ENCODE data around the gene TRIM36.

The TRIM36 gene

DNA sequence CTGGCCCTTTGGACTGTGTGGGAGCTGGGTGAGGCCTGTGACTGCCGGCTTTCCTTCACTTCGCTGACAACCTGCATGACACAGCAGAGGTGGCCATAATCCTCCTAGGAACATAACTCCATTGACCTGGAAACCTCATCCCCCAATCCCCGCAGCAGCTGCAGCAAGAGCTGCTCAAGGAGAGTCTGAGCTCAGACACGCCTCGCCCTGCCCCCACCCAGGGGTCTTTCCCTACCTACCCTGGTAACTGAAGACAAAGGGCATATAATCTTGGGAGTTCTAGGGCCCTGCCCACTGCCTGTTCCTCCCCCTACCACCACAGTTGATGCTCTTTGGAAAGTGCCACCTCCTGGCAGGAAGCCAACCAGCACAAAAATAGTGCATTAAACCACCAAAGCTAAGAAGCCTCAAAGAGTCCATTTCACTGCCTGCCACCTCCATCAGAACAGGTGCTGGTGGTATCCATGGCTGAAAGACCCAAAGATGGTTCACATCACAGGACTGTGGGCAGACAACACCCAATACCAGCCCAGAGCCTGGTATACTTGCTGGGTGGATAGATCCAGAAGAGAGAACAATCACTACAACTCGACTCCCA lies 18.4 kb downstream of the TRIM36 start:
- H3K9me2 ChIP-seq (replicated peaks; ENCODE audit: control insufficient read depth, low read length): no peaks in the 10 kb centered on the region
- no peaks in the 10 kb centered on the region for H3K36me3 ChIP-seq (ENCODE audit: control insufficient read depth, low read length)
- TF ChIP-seq EZH2phosphoT487 (IDR thresholded peaks at IDR 0.05; ENCODE audit: borderline replicate concordance, low read length): no peak
- TF ChIP-seq, protein P1, sequence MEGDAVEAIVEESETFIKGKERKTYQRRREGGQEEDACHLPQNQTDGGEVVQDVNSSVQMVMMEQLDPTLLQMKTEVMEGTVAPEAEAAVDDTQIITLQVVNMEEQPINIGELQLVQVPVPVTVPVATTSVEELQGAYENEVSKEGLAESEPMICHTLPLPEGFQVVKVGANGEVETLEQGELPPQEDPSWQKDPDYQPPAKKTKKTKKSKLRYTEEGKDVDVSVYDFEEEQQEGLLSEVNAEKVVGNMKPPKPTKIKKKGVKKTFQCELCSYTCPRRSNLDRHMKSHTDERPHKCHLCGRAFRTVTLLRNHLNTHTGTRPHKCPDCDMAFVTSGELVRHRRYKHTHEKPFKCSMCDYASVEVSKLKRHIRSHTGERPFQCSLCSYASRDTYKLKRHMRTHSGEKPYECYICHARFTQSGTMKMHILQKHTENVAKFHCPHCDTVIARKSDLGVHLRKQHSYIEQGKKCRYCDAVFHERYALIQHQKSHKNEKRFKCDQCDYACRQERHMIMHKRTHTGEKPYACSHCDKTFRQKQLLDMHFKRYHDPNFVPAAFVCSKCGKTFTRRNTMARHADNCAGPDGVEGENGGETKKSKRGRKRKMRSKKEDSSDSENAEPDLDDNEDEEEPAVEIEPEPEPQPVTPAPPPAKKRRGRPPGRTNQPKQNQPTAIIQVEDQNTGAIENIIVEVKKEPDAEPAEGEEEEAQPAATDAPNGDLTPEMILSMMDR (IDR thresholded peaks at IDR 0.05; ENCODE audit: low read depth, low read length, poor library complexity, severe bottlenecking): no peak
- no peaks in the 10 kb centered on the region for H3K27me3 ChIP-seq (ENCODE audit: control insufficient read depth, low read length)
- no peaks in the 10 kb centered on the region for H4K20me1 ChIP-seq (ENCODE audit: control insufficient read depth, insufficient read depth, low read depth, low read length)
- no peaks in the 10 kb centered on the region for H3F3A ChIP-seq (ENCODE audit: control insufficient read depth, insufficient read depth)
- peaks cover 5% of the 10 kb centered on the region; the same call in 1 of the 2 replicates for H3K4me1 ChIP-seq (ENCODE audit: control insufficient read depth, low read length)
- 0 out of 2 replicates have a peak, but pooled peaks cover 3% of the 10 kb centered on the region for H3K9me3 ChIP-seq (ENCODE audit: control insufficient read depth, insufficient read depth, low read length)
- H3K79me2 ChIP-seq (ENCODE audit: control insufficient read depth, low read length): no peaks in the 10 kb centered on the region
- no peak overlapping the region for H3K27ac ChIP-seq (ENCODE audit: low read depth, low read length)
- H3K4me3 ChIP-seq (ENCODE audit: low read length): no peak overlapping the region
- no peak overlapping the region for H3K4me2 ChIP-seq (ENCODE audit: low read length)

DNA sequence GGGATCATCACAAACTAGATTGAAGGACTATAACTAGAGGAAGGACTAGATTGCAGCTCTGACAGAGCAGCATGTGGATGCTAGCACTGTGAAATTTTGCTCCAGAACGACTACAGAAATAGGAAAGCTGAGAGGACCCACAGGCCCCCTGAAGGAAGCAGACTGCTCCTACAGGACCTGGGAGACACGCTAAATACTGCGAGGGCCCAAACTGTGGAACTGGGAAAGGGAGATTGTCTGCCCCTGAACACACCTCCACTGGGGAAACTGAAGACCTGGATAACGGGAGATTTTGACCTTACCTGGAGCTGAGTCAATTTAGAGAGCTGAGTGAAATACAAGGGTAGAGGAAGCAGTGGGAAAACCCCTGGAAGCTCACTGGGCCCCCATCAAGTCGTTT lies 19.2 kb downstream of the TRIM36 start:
- Histone ChIP-seq H3K4me2 (ENCODE audit: low read length) (no peak overlapping the region), H3K27me3 (ENCODE audit: control insufficient read depth, low read length) (no peaks in the 10 kb centered on the region), H3F3A (ENCODE audit: control insufficient read depth, insufficient read depth) (no peaks in the 10 kb centered on the region), H3K9me2 (replicated peaks; ENCODE audit: control insufficient read depth, low read length) (no peaks in the 10 kb centered on the region), H3K9me3 (ENCODE audit: control insufficient read depth, insufficient read depth, low read length) (0 out of 2 replicates have a peak, but pooled peaks cover 3% of the 10 kb centered on the region), H4K20me1 (ENCODE audit: control insufficient read depth, insufficient read depth, low read depth, low read length) (no peaks in the 10 kb centered on the region), H3K4me3 (ENCODE audit: low read length) (no peak overlapping the region), H3K36me3 (ENCODE audit: control insufficient read depth, low read length) (no peaks in the 10 kb centered on the region), H3K27ac (ENCODE audit: low read depth, low read length) (no peak overlapping the region), H3K4me1 (ENCODE audit: control insufficient read depth, low read length) (peaks cover 5% of the 10 kb centered on the region; the same call in 1 of the 2 replicates), H3K79me2 (ENCODE audit: control insufficient read depth, low read length) (no peaks in the 10 kb centered on the region)
- no peak for TF ChIP-seq EZH2phosphoT487 (IDR thresholded peaks at IDR 0.05; ENCODE audit: borderline replicate concordance, low read length)
- TF ChIP-seq, protein P1 (IDR thresholded peaks at IDR 0.05; ENCODE audit: low read depth, low read length, poor library complexity, severe bottlenecking): no peak

DNA sequence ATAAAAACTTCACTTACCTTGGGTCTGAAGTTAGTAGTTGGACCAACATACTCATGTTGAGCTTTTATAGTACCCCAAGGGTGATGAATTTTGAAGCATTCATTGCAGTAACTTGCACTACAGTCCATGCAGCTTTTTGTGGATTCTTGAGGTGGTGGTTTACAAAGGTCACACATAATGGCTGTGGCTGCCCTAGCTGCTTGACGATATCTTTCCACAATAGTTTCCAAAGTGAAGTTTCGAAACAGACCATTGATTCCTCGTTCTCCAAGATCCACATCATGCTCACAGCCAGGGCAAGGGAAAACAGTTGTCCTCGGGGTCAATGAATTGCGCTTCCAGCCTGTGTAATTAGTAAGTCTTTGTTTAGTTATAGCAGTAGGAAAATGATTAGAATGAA lies 22.7 kb downstream of the TRIM36 start:
- no peak overlapping the region for H3K27ac ChIP-seq (ENCODE audit: low read depth, low read length)
- no peaks in the 10 kb centered on the region for H3K9me3 ChIP-seq (ENCODE audit: control insufficient read depth, insufficient read depth, low read length)
- no peaks in the 10 kb centered on the region for H3K36me3 ChIP-seq (ENCODE audit: control insufficient read depth, low read length)
- H3K79me2 ChIP-seq (ENCODE audit: control insufficient read depth, low read length): no peaks in the 10 kb centered on the region
- peaks cover 5% of the 10 kb centered on the region; the same call in 1 of the 2 replicates for H3K4me1 ChIP-seq (ENCODE audit: control insufficient read depth, low read length)
- H4K20me1 ChIP-seq (ENCODE audit: control insufficient read depth, insufficient read depth, low read depth, low read length): no peaks in the 10 kb centered on the region
- H3K4me3 ChIP-seq (ENCODE audit: low read length): no peak overlapping the region
- no peak overlapping the region for H3K4me2 ChIP-seq (ENCODE audit: low read length)
- no peaks in the 10 kb centered on the region for H3K27me3 ChIP-seq (ENCODE audit: control insufficient read depth, low read length)
- no peaks in the 10 kb centered on the region for H3K9me2 ChIP-seq (replicated peaks; ENCODE audit: control insufficient read depth, low read length)
- no peaks in the 10 kb centered on the region for H3F3A ChIP-seq (ENCODE audit: control insufficient read depth, insufficient read depth)
- no peak for TF ChIP-seq EZH2phosphoT487 (IDR thresholded peaks at IDR 0.05; ENCODE audit: borderline replicate concordance, low read length)
- TF ChIP-seq, protein P1 (IDR thresholded peaks at IDR 0.05; ENCODE audit: low read depth, low read length, poor library complexity, severe bottlenecking): no peak
